GM18861 (cell line): Measurements from ENCODE around the gene NAIF1.

Source experiments
- ATAC-seq: cut with Tn5 transposase; IDR thresholded peaks from one replicate; pipeline ENCODE4 v1.9.1; 2021; ENCODE audit not compliant: unreplicated experiment

The NAIF1 gene

DNA sequence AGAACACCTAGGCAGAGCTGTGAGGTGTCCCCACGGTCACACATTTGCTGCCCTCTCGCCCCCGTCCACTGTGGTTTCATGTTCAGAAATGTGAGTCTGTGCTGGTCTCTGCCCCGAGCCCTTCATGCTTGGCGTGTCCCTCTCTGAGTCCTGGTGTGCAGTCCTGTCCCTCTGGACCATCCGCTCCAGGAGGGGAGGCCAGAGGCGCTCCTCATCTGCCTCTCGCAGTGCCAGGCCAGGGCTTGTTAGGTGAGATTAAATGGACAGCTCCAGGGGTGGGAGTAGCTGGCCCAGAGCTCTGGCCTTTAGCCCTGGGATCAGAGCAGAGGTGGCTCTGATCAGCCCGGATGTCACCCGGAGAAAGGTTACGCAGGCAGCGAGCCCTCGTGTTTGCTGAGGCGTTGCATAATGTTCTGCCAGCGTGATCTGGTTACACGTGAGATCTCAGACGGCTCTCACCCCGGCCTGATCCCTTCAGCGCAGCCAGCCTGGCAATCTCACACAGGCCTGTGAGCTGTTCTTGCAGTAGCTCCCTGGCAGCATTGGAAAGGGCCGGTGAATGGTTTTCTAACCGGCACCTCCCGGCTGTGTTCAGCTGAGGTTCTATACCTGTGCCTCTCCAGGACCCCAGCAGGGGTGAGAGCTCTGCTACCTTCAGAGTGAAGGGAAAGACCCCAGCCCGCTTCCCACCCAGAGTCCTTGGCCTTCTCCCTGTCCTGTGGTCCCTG lies 35.9 kb upstream of the NAIF1 start:
- no peak for ATAC-seq

GRCh38 chr9:128102196-128102595 lies 35.1 kb upstream of the NAIF1 start:
- ATAC-seq, result no peak

GRCh38 chr9:128101690-128102089 lies 34.6 kb upstream of the NAIF1 start:
- ATAC-seq, result no peak

DNA sequence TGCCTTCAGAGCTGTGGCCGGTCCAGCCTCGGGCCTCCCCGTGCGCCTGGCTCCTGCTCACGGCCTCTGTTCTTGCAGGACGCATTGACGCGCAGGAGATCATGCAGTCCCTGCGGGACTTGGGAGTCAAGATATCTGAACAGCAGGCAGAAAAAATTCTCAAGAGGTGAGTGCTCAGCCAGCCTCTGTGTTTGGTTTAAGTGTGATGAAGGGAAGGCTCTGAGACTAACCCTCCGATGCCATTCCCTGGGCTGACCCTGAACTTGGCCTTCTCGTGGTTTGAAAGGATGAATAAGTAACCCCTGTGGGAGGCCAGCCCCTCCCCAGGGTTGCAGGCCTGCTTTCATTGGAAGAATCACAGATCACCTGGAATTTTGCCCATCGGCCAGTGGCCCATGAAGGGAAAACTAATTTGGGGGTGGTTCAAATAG lies 34.1 kb upstream of the NAIF1 start:
- ATAC-seq, result no peak

- no peak for ATAC-seq
Measured at GRCh38 chr9:128100581-128100980, 33.5 kb upstream of the NAIF1 start.

GRCh38 chr9:128099932-128100491 lies 32.9 kb upstream of the NAIF1 start:
- no peak for ATAC-seq

DNA sequence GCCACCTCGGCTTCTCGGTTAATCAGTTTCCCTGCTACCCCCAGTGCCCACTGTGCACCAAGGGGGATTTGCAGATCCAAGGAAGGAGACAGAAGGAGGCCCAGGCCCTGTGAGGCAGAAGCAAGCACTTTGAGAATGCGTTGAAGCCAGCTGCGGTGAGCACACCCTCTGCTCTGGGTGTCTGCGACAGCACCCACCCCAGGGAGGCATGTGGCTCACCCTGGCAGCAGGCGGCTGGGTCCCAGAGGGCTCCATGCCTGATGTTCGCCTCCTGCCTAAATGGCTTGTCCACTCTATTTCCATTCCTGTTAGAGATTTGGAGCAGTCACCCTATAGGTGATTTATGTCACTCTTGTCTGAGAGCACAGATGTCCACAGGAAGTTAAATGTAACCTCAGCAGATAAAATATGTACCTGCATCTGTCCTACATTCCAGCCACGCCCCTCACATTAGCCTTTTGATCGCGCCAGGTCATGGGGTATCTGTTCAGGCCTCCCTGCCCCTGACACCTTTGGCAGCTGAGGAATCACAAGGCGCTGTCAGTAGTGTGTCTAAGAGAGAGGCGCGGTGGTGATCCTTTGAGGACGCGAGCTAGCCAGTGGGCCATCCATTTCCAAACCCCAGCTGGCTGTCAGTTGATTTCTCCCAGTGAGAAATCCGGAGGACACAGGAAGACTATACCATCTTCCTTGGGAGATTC lies 32.3 kb upstream of the NAIF1 start:
- ATAC-seq, result no peak

DNA sequence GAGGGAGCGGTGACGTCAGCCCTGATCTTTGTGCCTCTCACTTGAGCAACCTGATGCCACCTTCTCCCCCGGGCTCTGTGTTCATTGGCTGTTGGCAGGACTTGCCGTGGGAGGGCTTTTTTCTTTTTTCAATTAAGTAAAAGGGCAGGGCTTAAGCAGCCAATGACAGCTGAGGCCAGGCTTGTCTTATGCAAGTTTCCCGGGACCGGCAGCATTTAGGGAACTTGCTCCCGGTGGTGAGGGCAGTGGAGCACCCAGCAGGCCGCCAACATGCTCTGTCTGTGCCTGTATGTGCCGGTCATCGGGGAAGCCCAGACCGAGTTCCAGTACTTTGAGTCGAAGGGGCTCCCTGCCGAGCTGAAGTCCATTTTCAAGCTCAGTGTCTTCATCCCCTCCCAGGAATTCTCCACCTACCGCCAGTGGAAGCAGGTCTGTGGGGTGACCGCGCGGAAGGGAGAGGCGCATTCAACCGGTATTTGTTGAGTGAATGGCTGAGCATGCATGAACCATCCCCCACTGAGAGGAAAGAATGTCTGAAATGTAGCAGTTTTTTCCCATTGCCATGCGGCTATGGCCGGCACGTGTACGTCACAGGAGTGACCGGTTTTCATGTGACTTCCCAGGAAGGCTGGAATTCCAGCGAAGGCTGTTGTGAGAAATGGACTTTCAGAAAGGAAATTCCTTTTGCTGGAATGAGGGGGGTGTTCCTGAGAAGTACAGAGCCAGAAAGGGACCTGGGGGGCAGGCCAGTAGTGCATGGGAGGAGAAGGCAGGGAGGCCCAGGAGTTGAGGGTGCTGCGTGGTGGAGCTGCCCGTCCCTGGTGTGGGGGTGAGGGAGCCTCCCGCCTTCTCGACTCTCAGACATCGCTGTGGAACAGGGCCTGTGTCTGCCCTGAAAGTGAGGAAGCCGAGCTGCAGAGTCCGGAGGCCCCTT lies 31.4 kb upstream of the NAIF1 start:
- ATAC-seq, result no peak

DNA sequence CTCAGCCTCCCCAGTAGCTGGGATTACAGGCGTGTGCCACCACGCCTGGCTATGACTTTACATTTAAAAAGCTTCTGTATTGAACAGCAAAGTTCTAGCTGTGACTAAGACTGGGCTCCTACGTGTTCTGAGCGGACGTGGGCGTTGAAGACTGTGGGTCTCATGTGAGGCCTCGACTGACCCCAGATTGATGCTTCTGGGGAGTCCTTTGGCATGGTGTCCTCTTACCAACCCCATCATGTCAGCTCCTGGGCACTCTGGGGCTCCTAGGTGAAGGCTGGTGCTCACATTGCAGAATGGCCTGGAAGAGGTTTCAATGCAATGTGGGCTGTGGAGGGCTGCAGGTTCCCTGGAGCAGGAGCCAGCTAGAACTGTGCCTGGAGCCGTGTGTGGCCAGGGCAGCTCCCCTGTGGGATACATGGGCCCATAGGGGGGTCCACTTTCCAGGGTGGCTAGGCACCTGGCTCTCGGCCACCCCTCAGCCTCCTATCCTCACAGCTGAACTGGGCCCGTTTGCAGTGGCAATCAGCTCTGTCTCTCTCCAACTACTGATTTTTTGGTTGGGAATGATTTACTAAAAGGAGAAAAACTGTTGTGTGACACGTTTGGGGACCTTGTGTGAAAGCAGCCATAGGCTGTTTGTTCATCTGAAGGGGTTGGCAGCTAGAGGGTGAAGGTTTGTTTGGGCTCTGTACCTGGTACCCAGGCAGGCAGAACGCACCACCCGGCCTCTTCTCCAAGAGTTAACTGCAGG lies 30.6 kb upstream of the NAIF1 start:
- ATAC-seq, result no peak

DNA sequence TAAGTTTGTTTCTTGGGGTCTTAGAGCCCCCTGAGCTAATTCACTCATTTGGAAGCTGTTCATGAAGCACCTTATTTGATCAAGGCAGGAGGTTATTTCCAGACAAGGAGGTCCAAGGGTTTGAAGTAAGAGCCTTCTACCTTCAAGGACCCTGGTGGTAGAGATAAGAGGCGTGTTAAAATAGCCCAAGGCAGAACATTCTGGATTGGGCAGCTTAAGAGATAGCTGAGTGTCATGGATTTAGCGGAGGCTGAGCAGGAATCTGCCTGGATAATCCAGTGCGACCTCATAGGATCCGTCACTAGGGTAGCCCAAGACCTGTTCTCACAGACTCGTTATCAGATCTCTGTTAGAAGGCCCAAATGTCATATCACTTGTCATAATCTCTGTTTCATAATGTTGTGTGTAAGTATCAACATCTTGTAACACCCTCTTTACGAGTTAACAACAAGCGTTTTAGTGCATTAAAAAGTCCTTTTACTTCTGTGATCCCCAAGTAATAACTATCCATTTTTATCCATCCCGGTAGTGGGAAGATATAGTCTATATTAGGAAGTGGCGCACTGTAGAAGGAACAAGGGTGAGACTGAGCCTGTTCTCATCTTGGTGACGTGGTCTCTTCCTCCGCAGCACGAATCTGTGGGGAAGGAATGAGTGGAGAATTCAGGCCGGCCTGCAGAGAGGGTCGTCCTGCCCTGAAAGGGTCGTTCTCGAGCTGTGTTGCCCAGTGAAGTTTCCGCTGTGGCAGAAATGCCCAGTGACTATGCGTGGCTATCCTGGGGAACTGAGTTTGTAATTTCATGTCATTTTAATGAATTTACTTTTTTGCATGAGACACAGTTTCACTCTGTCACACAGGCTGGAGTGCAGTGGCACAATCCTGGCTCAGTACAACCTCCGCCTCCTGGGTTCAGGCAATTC lies 29.8 kb upstream of the NAIF1 start:
- no peak for ATAC-seq

- ATAC-seq, result no peak
Measured at GRCh38 chr9:128094950-128095544, 27.9 kb upstream of the NAIF1 start.

DNA sequence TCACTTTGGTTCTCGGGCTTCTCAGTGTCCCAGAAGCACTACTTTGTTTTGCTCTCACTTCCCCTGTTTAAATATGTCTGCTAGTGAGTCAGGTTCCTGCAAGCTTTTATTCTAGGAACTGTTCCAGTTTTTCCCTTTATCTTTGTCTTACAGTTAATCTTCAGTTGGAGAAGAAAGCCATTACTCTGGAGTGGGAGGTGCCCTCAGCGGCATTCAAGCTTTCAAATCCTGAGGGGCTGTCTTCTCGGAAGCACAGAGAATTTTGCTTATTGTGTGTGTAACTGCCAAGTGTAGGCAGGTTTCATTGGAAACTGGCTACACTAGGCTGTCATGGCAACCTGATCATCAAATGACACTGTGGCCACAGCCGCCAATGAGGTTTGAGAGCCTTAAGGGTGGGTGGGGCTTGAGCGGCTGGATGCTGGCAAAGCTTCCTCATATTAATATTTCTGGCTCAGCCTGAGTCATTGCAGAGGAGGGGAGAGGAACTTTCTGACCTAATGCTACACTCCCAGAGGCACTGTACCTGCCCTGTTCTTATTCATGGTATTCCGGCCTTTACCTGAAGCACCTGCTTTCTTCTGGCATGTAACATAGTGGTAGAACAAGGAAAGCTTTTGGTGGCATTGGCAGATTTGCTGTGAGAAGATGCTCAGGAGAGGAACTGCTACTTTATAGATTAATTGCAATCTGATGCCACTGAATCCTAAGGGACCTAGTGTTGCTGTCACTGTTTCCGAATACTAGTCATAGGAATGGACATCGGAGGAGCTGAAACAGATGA lies 27.2 kb upstream of the NAIF1 start:
- peak; percentile 87 for ATAC-seq

DNA sequence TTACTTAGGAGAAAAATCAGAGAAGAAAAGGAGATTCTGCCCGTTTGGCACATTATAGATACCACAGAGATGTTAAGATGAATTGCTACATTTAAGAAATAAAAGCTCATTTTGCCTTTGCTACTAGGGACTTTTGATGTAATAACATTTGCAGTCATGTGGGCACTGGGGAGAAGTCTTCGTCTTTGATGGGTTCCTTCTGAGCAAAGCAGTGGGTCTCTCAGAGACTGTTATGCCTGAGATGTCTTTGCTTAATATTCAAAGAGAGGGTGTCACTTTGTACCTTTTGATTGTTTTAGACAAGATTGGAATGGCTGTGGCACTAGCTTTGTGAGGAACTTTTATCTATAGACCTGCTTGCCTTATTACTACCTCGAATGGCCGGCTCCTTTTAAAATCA lies 25.9 kb upstream of the NAIF1 start:
- no peak for ATAC-seq

- ATAC-seq, result no peak
Measured at GRCh38 chr9:128092199-128092977, 25.3 kb upstream of the NAIF1 start.

- no peak for ATAC-seq
Measured at GRCh38 chr9:128091571-128091970, 24.5 kb upstream of the NAIF1 start.

DNA sequence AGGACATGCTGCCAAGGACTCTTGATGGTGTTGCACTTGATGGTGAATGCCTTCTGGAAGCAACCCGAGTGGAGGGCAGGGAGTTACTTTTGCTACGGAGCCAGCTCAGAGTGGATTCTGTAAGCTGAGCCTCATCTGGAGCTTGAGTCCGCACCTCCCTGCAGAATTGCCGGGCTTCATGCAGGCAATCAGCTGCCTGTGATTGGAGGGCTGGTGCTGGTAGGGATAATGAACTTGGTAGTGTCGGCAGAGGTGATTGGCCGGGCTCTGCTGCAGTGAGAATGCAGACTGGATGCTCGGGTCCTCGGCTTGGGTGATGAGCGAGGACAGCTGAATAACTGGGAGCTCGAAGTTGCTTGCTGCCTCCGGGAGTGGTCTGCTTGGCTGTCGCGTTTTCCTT lies 24.0 kb upstream of the NAIF1 start:
- no peak for ATAC-seq

DNA sequence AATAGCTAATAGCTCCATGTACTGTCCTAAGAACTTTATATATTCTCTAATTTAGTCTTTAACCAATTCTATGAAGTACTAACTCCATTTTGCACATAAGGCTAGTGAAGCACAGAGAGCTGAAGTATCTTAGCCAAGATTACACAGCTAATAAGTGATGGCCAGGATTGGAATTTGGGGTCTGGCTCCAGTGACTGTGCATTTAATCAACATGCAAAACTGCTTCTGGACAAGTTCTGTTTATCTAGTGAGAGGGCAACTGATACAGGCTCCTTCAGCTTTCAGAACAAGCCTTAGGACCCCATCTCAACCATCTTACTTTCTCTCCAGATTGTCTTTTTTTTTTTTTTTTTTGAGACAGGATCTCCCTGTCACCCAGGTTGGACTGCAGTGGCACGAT lies 22.2 kb upstream of the NAIF1 start:
- no peak for ATAC-seq
